ENCODE data around the gene TMC7. TPM values are rescaled to one million over a fixed set of nuclear protein-coding genes. Genes with fewer than 3 reads are reported as not detected.

The TMC7 gene
- total and polyA plus RNA-seq, 2 of the 13 experiments (the other 11 are each of a cell fraction or from before 2014, with no cell fraction given), result 1.2 to 5.1 TPM

- TF ChIP-seq FOXO4 (CRISPR knock-in tag; conservative IDR thresholded peaks at IDR 0.05), result no peak
- TF ChIP-seq ZNF691 (CRISPR knock-in tag; IDR thresholded peaks at IDR 0.05; ENCODE audit: borderline replicate concordance, low read depth), result 0 out of 2 replicates have a peak, but pooled peaks have one; percentile 53
- no peak for TF ChIP-seq HNF4G (IDR thresholded peaks at IDR 0.05; ENCODE audit: borderline replicate concordance, low read depth, low read length)
- TF ChIP-seq HNF4G (CRISPR knock-in tag; IDR thresholded peaks at IDR 0.05; ENCODE audit: borderline replicate concordance, low read depth), result no peak
- no peak for TF ChIP-seq ZNF788 (CRISPR knock-in tag; IDR thresholded peaks at IDR 0.05; ENCODE audit: borderline replicate concordance)
- TF ChIP-seq MAZ (IDR thresholded peaks at IDR 0.05; ENCODE audit: borderline replicate concordance, low read depth, low read length), result no peak
- TF ChIP-seq MAZ (CRISPR knock-in tag; IDR thresholded peaks at IDR 0.05; ENCODE audit: low read depth), result no peak
- TF ChIP-seq MYC (CRISPR knock-in tag; IDR thresholded peaks at IDR 0.05; ENCODE audit: borderline replicate concordance), result no peak
- TF ChIP-seq MAF1 (CRISPR knock-in tag; IDR thresholded peaks at IDR 0.05; ENCODE audit: borderline replicate concordance), result no peak
- TF ChIP-seq CBFB (CRISPR knock-in tag; IDR thresholded peaks at IDR 0.05), result no peak
- TF ChIP-seq GPN1 (CRISPR knock-in tag; IDR thresholded peaks at IDR 0.05; ENCODE audit: borderline replicate concordance), result no peak
- TF ChIP-seq DDIT3 (CRISPR knock-in tag; IDR thresholded peaks at IDR 0.05), result no peak
- no peak for TF ChIP-seq ZNF335 (CRISPR knock-in tag; IDR thresholded peaks at IDR 0.05)
- no peak for TF ChIP-seq ZNF724P (CRISPR knock-in tag; IDR thresholded peaks at IDR 0.05; ENCODE audit: borderline replicate concordance)
- TF ChIP-seq GATAD1 (CRISPR knock-in tag; IDR thresholded peaks at IDR 0.05), result no peak
- TF ChIP-seq MEF2D (CRISPR knock-in tag; IDR thresholded peaks at IDR 0.05), result no peak; the same call in 1 of the 2 replicates
- no peak for TF ChIP-seq SUZ12 (IDR thresholded peaks at IDR 0.05; ENCODE audit: low read depth, low read length)
- no peak for TF ChIP-seq ZBTB43 (CRISPR knock-in tag; conservative IDR thresholded peaks at IDR 0.05)
- no peak for TF ChIP-seq ZSCAN25 (CRISPR knock-in tag; IDR thresholded peaks at IDR 0.05)
- TF ChIP-seq ZNF136 (CRISPR knock-in tag; IDR thresholded peaks at IDR 0.05; ENCODE audit: low read depth), result no peak
- TF ChIP-seq MED13 (CRISPR knock-in tag; IDR thresholded peaks at IDR 0.05), result no peak
- TF ChIP-seq ZNF20 (CRISPR knock-in tag; IDR thresholded peaks at IDR 0.05), result no peak
- TF ChIP-seq HBP1 (CRISPR knock-in tag; IDR thresholded peaks at IDR 0.05; ENCODE audit: low read depth), result no peak
- TF ChIP-seq MATR3 (CRISPR knock-in tag; IDR thresholded peaks at IDR 0.05), result no peak
- TF ChIP-seq ZNF549 (CRISPR knock-in tag; IDR thresholded peaks at IDR 0.05), result no peak
- TF ChIP-seq ATF7-NPFF (CRISPR knock-in tag; IDR thresholded peaks at IDR 0.05; ENCODE audit: low read depth), result no peak
These were observed 88.4 kb downstream of the TMC7 start (continued) for GRCh38 chr16:19071811-19072777.
